GM18951 (cell line): ENCODE results near the gene IL1RAP.

Experiments
- POLR2A ChIP-seq: IDR thresholded peaks from 4 replicates; pipeline ENCODE4 v1.6.1; 2011; ENCODE audit warnings: mild to moderate bottlenecking; ENCODE audit not compliant: insufficient read length, insufficient read depth; ENCODE audit errors: extremely low read depth
- in situ Hi-C: fragments of 300-500 bp; cut with MboI; formaldehyde crosslinking; loops from one replicate; pipeline ENCODE4 v1.12.0; 2022; ENCODE audit warnings: low sequenced_read_pairs, mixed read lengths, inconsistent platforms; ENCODE audit not compliant: unreplicated experiment

IL1RAP gene

GRCh38 chr3:190585805-190586630 lies 72.1 kb downstream of the IL1RAP start:
- no peak for TF ChIP-seq POLR2A
- in situ Hi-C loops = no loop called here

GRCh38 chr3:190586631-190587011 lies 72.7 kb downstream of the IL1RAP start:
- TF ChIP-seq POLR2A = no peak

GRCh38 chr3:190588570-190588969 lies 74.7 kb downstream of the IL1RAP start:
- in situ Hi-C loops = no loop called here
- TF ChIP-seq POLR2A = no peak

More at GRCh38 chr3:190586631-190587011, 72.7 kb downstream of the IL1RAP start:
- in situ Hi-C loops = no loop called here

DNA sequence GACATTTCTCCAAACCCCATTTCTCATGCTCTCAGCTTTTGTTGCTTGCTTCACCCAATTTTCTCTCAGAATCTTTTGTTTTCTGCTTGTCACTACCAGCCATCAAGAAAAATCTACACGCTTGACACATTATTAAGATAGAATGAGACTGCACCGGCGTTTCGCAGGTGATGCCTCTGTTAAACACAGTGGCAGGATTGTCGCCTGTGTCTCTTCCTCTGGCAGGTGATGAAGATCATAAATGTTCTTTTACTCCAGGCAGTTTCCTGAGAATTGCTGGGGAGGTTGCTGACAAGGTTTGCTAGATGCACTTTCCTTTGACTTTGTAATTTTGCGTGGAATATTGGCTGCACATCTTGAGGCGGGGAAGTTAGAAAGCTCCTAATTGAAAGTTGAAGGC lies 75.4 kb downstream of the IL1RAP start:
- TF ChIP-seq POLR2A = no peak
- in situ Hi-C loops = no loop called here

DNA sequence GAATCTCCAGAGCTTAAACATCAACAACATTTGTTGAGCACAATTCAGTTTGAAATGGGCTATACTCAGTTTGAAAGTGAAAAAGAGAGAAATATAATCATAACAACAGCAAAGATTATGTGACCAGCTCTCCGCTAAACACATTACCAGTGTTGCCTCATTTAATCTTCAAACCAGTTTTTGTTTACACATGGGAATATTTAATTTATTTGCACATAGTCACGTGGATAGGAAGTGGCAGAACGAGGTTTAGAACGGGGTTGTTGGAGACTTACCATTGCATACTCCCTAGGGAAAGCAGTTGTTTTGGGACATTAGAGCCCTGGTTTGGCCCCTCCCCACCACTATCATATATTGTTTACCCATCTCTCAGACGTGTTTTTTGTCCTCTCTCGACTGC lies 77.2 kb downstream of the IL1RAP start:
- in situ Hi-C loops = no loop called here
- no peak for TF ChIP-seq POLR2A

DNA sequence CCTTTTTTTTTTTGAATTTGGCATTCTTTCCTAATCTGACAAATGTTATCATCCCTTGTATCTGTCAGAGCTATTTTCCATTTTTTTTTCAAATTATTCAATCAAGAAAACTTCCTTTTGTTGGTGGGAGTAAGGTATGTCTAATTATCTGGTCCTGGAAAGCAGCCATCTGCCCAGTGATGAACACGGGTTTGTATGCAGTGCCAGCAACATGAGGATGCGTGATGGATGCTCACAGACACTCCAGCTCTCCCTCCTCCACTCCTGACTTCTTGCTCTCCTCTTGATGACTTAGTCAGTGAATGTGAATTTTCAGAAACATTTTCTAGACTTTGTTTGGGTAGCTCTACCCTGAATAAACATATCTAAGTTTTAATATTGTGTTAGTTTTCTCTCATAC lies 79.2 kb downstream of the IL1RAP start:
- no peak for TF ChIP-seq POLR2A
- in situ Hi-C loops = no loop called here

GRCh38 chr3:190594171-190594570 lies 80.3 kb downstream of the IL1RAP start:
- no peak for TF ChIP-seq POLR2A
- in situ Hi-C loops = no loop called here

- TF ChIP-seq POLR2A = no peak
- in situ Hi-C loops = no loop called here
Measured at GRCh38 chr3:190595179-190595795, 81.4 kb downstream of the IL1RAP start.

DNA sequence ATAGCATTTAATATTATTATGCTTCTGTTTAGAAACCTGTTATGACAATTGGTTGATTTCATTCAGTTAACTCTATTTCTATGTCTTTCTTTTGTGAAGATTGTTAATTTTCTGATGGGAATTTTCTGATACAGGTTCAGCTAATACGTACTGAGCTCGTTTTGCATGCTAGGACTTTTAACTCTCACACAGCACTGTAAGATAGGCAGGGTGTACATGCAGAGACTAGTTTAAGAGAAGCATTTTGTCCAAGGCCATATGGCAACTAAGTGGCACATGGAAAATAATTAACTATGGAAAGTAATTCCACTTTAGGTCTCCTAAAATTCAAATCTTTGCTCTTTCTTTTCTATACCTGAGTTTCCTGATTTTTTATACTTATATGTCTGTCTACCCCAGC lies 81.9 kb downstream of the IL1RAP start:
- in situ Hi-C loops = no loop called here
- no peak for TF ChIP-seq POLR2A

DNA sequence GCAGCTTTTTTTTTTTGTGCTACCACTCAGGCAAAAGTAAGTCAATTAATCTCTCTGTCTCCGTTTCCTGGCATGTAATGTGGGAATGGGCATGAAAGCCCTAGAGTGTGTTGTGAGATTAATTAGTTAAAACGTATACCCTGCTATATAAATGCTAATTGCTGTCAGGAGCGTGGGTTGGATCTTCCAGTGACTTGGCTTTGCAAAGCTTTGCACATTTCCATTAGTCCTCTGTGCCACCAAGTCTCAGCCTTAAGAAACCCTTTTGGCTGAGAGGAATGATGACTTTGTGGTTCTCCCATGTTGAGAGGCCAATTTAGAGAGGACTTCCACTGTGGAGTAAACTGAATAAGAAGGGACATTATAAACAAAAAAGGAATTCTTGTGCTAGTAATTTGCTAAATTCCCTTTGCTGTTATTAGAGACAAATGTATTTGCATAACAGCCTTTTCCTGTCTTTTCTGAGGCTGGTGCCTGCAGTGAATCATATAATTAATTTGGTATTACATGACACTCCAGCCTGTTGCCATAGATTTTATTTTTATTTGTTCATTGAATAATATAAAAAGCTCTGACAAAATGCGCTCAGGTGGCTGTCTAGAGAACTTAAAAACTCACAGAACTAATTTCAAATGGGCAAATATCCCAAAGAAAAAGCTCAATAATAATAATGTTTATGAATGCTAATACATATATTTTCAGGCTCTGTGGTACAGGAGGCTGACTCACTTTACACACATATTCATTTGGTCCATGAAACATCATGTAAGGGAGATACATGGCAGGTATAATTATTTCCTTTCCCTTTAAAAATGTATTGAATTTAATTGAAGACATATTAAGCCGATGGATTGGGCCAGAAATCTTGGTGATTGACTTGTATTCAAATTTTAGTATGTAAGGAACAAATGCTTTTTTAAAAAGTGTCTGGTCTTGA lies 82.7 kb downstream of the IL1RAP start:
- TF ChIP-seq POLR2A = no peak
- in situ Hi-C loops = no loop called here

- TF ChIP-seq POLR2A = no peak
- in situ Hi-C loops = no loop called here
Measured at GRCh38 chr3:190597291-190597690, 83.4 kb downstream of the IL1RAP start.

DNA sequence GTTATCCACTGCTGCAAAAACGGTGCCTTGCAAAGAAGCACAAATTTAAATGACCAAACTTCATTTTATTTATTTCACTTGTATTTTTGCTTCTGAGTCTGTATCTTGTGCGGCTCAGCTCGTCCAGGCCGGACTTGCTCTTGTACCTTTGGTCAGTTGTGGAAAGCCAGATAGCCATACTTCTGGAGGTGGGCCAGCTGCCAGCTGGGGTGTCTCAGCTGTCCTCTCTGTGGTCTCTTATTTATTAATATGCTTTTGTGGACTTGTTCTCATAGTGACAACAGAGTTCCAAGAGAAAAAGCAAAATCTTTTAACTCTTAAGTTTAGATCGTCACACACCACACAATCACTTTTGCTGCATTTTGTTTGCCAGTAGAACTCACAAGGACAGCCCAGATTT lies 87.7 kb downstream of the IL1RAP start:
- in situ Hi-C loops = no loop called here
- no peak for TF ChIP-seq POLR2A

DNA sequence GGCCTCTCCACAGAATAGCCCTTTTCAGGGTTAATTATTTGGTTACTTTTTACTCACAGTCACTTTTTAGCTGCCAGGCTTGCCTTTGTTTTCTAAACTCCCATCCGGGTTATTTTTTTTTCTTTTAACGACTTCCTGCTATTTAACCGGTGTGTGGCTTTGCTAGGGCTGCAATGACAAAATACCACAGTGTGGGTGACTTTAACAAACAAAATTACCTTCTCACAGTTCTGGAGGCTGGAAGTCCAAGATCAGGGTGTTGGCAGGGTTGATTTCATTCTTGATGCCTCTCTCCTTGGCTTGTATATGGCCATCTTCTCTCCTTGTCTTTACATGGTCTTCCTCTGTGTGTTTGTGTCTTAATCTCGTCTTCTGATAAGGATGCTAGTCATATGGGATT lies 91.5 kb downstream of the IL1RAP start:
- in situ Hi-C loops = no loop called here
- TF ChIP-seq POLR2A = no peak

- no peak for TF ChIP-seq POLR2A
- in situ Hi-C loops = no loop called here
Measured at GRCh38 chr3:190606596-190606995, 92.7 kb downstream of the IL1RAP start.

GRCh38 chr3:190607021-190607420 lies 93.1 kb downstream of the IL1RAP start:
- in situ Hi-C loops = no loop called here

More at GRCh38 chr3:190607021-190607420, 93.1 kb downstream of the IL1RAP start:
- no peak for TF ChIP-seq POLR2A
